B cell (primary cell): ENCODE measurements around the gene BDH1. TPM values are rescaled to one million over a fixed set of nuclear protein-coding genes. Genes with fewer than 3 reads are reported as not detected.

Experiments
- ATAC-seq: fragments of 200-7000 bp; cut with Tn5 transposase; one replicate; pipeline ENCODE4 v1.10.0; 2021; ENCODE audit warnings: low read depth, mild to moderate bottlenecking, moderate number of reproducible peaks, moderate library complexity
- CTCF ChIA-PET: fragments of 350-600 bp; sonication (Branson Sonifier 250); formaldehyde crosslinking; loops from one replicate; lab custom pipeline; 2021; ENCODE audit warnings: antibody characterized with exemption, inconsistent platforms; lab: Charles Lee
- POLR2A ChIA-PET: fragments of 350-600 bp; sonication (Branson Sonifier 250); formaldehyde crosslinking; loops from one replicate; lab custom pipeline; 2021; ENCODE audit warnings: antibody characterized with exemption; lab: Charles Lee
- DNase-seq: peaks from one replicate; pipeline ENCODE4 v3.0.0; 2013
- H2AFZ ChIP-seq: 2 replicates; pipeline ENCODE4 v1.6.1; 2012; ENCODE audit warnings: mild to moderate bottlenecking, low read depth, low read length; ENCODE audit not compliant: insufficient read depth, poor library complexity, severe bottlenecking
- H3K27ac ChIP-seq, 2 donors: 1 replicate in 1 of 2; 2 replicates in 1 of 2; pipeline ENCODE4 v1.5.1; 2012 to 2013; ENCODE audit warnings: low read length in 2 of 2, mild to moderate bottlenecking in 2 of 2, moderate library complexity in 1 of 2
- H3K27me3 ChIP-seq, 4 experiments: fragments of 200-600 bp in 1 of 4; sonication (generic) in 1 of 4; replicated peaks in 1 of 4; 1 replicate in 2 of 4; 2 replicates in 2 of 4; pipeline versions ENCODE4 v1.6.1 to v1.7.0; 2013 to 2016; ENCODE audit warnings: low read length in 3 of 4, mild to moderate bottlenecking in 2 of 4, mixed read lengths in 1 of 4, moderate library complexity in 1 of 4; ENCODE audit not compliant: insufficient read depth in 4 of 4, control insufficient read depth in 3 of 4; ENCODE audit errors: control extremely low read depth in 1 of 4
- H3K36me3 ChIP-seq, 2 experiments: replicated peaks in 1 of 2; 1 replicate in 1 of 2; 2 replicates in 1 of 2; pipeline versions ENCODE4 v1.6.1 to v1.7.1; 2013; ENCODE audit warnings: low read length in 1 of 2; ENCODE audit not compliant: insufficient read depth in 2 of 2, control insufficient read depth in 1 of 2; ENCODE audit errors: control extremely low read depth in 1 of 2, extremely low read depth in 1 of 2
- H3K4me1 ChIP-seq, 2 donors: fragments of 200-600 bp in 1 of 2; sonication (generic) in 1 of 2; 1 replicate in 1 of 2; 2 replicates in 1 of 2; pipeline versions ENCODE4 v1.5.1 to v1.6.1; 2013 to 2017; ENCODE audit warnings: low read length in 2 of 2; ENCODE audit not compliant: control insufficient read depth in 2 of 2, insufficient read depth in 2 of 2
- H3K4me2 ChIP-seq: replicated peaks from 2 replicates; pipeline ENCODE3; 2012; ENCODE audit warnings: mild to moderate bottlenecking, low read depth, low read length; ENCODE audit not compliant: poor library complexity, severe bottlenecking
- H3K4me3 ChIP-seq, 5 experiments: fragments of 200-600 bp in 1 of 5; sonication (generic) in 1 of 5; 1 replicate in 3 of 5; 2 replicates in 2 of 5; pipeline versions ENCODE4 v1.5.1 to v1.7.0; 2011 to 2016; ENCODE audit warnings: low read length in 4 of 5, mild to moderate bottlenecking in 4 of 5, low read depth in 2 of 5, control low read depth in 1 of 5, moderate library complexity in 1 of 5; ENCODE audit not compliant: insufficient read depth in 1 of 5; ENCODE audit errors: control extremely low read depth in 1 of 5, extremely low read depth in 1 of 5
- H3K79me2 ChIP-seq: fragments of 200-600 bp; sonication (generic); one replicate; pipeline ENCODE4 v1.6.0; 2016; ENCODE audit warnings: low read length; ENCODE audit not compliant: control insufficient read depth, insufficient read depth
- H3K9ac ChIP-seq: fragments of 200-600 bp; sonication (generic); 2 replicates; pipeline ENCODE4 v1.6.1; 2017; ENCODE audit warnings: mild to moderate bottlenecking, low read length, moderate library complexity
- H3K9me3 ChIP-seq, 3 donors: one replicate each; pipeline versions ENCODE4 v1.6.1 to v1.7.1; 2013; ENCODE audit warnings: low read length in 2 of 3; ENCODE audit not compliant: control insufficient read depth in 2 of 3, insufficient read depth in 1 of 3; ENCODE audit errors: control extremely low read depth in 1 of 3
- H4K20me1 ChIP-seq: 2 replicates; pipeline ENCODE4 v1.6.0; 2012; ENCODE audit warnings: mild to moderate bottlenecking, low read length; ENCODE audit not compliant: insufficient read depth, control insufficient read depth, poor library complexity, severe bottlenecking
- H3K27ac Mint-ChIP-seq: one replicate; pipeline ENCODE4 v1.8.0; 2021; ENCODE audit warnings: mixed read lengths
- H3K27me3 Mint-ChIP-seq: one replicate; pipeline ENCODE4 v1.8.0; 2021; ENCODE audit warnings: mixed read lengths
- H3K4me1 Mint-ChIP-seq: one replicate; pipeline ENCODE4 v1.8.0; 2021; ENCODE audit warnings: mixed read lengths
- H3K4me3 Mint-ChIP-seq: one replicate; pipeline ENCODE4 v1.8.0; 2021; ENCODE audit warnings: mixed read lengths
- H3K9me3 Mint-ChIP-seq: one replicate; pipeline ENCODE4 v1.8.0; 2022; ENCODE audit warnings: mixed read lengths; ENCODE audit not compliant: insufficient read depth
- CTCF ChIP-seq: fragments of 200-600 bp; IDR thresholded peaks from one replicate; pipeline ENCODE4 v1.8.0; 2022; ENCODE audit warnings: antibody characterized with exemption, mild to moderate bottlenecking
- EZH2 ChIP-seq: IDR thresholded peaks from 2 replicates; pipeline ENCODE4 v1.6.1; 2012; ENCODE audit warnings: borderline replicate concordance, low read depth, mild to moderate bottlenecking, moderate library complexity, low read length; ENCODE audit not compliant: insufficient read depth, poor library complexity, severe bottlenecking
- WGBS: methylation state at CpG from one replicate; pipeline ENCODE4 v1.1.5; 2013; ENCODE audit warnings: missing lambda C conversion rate; ENCODE audit not compliant: insufficient coverage; 5-methylcytosine and 5-hydroxymethylcytosine counted together
- intact Hi-C: fragments of 100-400 bp; cut with micrococcal nuclease; formaldehyde crosslinking; loops from one replicate; pipeline ENCODE4 v1.10.0; 2022
- polyA plus RNA-seq: library from polyadenylated mRNA; depleted of rRNA; stranded (reverse); fragments of >200 nt; gene quantifications from 2 replicates; pipeline ENCODE4 v1.2.3, GENCODE V29; 2012
- total RNA-seq, 2 donors: library from RNA; stranded (reverse); fragments of 120-200 nt in 1 of 2; gene quantifications; 1 replicate in 1 of 2; 2 replicates in 1 of 2; pipeline versions ENCODE4 v1.2.3 to v1.2.4, GENCODE V29; 2013 to 2022

BDH1 gene
- total and polyA plus RNA-seq, 2 donors (not counting 1 experiment from before 2014, with no cell fraction given) = 21.1 to 59.3 TPM

DNA sequence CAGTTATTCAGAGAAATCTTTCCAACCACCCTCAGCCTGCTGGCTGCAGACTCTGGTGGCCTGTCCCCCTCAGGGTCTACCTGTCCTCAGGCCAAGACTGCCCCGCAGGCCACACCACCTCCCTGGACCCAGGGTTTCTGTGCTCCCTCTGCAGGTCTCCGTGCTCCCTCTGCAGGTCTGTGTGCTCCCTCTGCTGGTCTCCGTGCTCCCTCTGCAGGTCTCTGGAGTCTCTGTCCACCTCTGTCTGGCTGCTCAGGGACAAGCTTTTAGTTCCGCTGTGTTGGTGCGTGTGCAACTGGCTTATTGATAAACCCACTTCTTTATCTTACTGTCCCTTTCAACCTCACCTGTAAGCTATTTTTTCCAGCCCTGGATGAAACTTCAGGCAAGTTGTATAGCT, 30.1 kb downstream of the BDH1 start:
- DNase-seq (no peak), ATAC-seq (no peak)
- ChIA-PET CTCF (interaction anchor here (1.3 to 1.9 kb wide), 2 partner anchors 16 to 269 kb away, joined by 3 to 7 read pairs; no protein-coding TSS in a partner anchor), POLR2A (no interaction called here)
- H3K36me3 ChIP-seq = peaks cover 1 to 42% of the 10 kb centered on the region in 2 experiments
- no peaks in the 10 kb centered on the region for H3K27me3 ChIP-seq
- H3K4me1 ChIP-seq = no peaks in the 10 kb centered on the region
- intact Hi-C loops = no loop called here
- no peak overlapping the region for H2AFZ ChIP-seq
- Mint-ChIP-seq H3K27ac (no peak overlapping the region), H3K27me3 (no peaks in the 10 kb centered on the region), H3K9me3 (no peaks in the 10 kb centered on the region), H3K4me3 (no peak overlapping the region), H3K4me1 (no peaks in the 10 kb centered on the region)
- no peak overlapping the region for H3K4me2 ChIP-seq
- H3K4me3 ChIP-seq = no peak overlapping the region
- H4K20me1 ChIP-seq = no peaks in the 10 kb centered on the region
- TF ChIP-seq EZH2 (no peak), CTCF (no peak)
- no peak overlapping the region for H3K9ac ChIP-seq
- 96% methylated on average over 5 of the region's 5 CpGs for WGBS
- H3K27ac ChIP-seq = no peak overlapping the region
- no peaks in the 10 kb centered on the region for H3K9me3 ChIP-seq
- H3K79me2 ChIP-seq = no peaks in the 10 kb centered on the region

GRCh38 chr3:197524128-197524527, 31.6 kb downstream of the BDH1 start:
- TF ChIP-seq EZH2 (no peak), CTCF (no peak)
- Histone ChIP-seq H2AFZ (no peak overlapping the region), H3K27me3 (no peaks in the 10 kb centered on the region), H3K4me3 (no peak overlapping the region), H4K20me1 (no peaks in the 10 kb centered on the region), H3K9ac (no peak overlapping the region), H3K79me2 (no peaks in the 10 kb centered on the region), H3K4me2 (no peak overlapping the region), H3K4me1 (no peaks in the 10 kb centered on the region), H3K27ac (no peak overlapping the region), H3K36me3 (peaks cover 1 to 33% of the 10 kb centered on the region in 2 experiments), H3K9me3 (peaks cover 0 to under 1% (median 0%) of the 10 kb centered on the region in 3 donors)
- H3K9me3 Mint-ChIP-seq = no peaks in the 10 kb centered on the region
- 86% methylated on average over 5 of the region's 8 CpGs for WGBS
- CTCF ChIA-PET = no interaction called here
- no peak overlapping the region for H3K27ac Mint-ChIP-seq
- DNase-seq = no peak
- intact Hi-C loops = no loop called here
- POLR2A ChIA-PET = no interaction called here
- H3K4me1 Mint-ChIP-seq = peaks cover under 1% of the 10 kb centered on the region
- no peak for ATAC-seq
- H3K4me3 Mint-ChIP-seq = no peak overlapping the region
- no peaks in the 10 kb centered on the region for H3K27me3 Mint-ChIP-seq
